ENCODE results near the gene PTPN12.

Gene PTPN12

GRCh38 chr7:77537136-77537777 lies at the start of gene PTPN12:
Gene PTPN12, plus strand, starts transcription at chr7:77537295. Its CDS starts 252 bp downstream, at chr7:77537547.
- H3K4me1 ChIP-seq (ENCODE audit: control insufficient read depth in 1 of 2, insufficient read depth in 1 of 2, low read depth in 1 of 2, low read length in 1 of 2): peaks cover 47 to 51% of the 10 kb centered on the region in 2 experiments
- H3K36me3 ChIP-seq: no peaks in the 10 kb centered on the region
- H3K27ac ChIP-seq: peak within 1 kb of the TSS; percentile 98
- no peak for TF ChIP-seq CTCF (IDR thresholded peaks at IDR 0.05)
- H3K9me3 ChIP-seq: no peaks in the 10 kb centered on the region
- H3K27me3 ChIP-seq: no peaks in the 10 kb centered on the region
- peak within 1 kb of the TSS; percentile 86 to 98 for H3K4me3 ChIP-seq (ENCODE audit: low read depth in 1 of 2, low read length in 1 of 2)

- Histone ChIP-seq H3K27ac (no peak overlapping the region), H3K4me3 (ENCODE audit: low read depth in 1 of 2, low read length in 1 of 2) (no peak overlapping the region), H3K36me3 (no peaks in the 10 kb centered on the region)
Observed at GRCh38 chr7:77488986-77489385, 48.1 kb upstream of the PTPN12 start.

GRCh38 chr7:77497079-77497478 lies 40.0 kb upstream of the PTPN12 start:
- H3K27ac ChIP-seq: no peak overlapping the region
- no peak overlapping the region for H3K4me3 ChIP-seq (ENCODE audit: low read depth in 1 of 2, low read length in 1 of 2)
- H3K9me3 ChIP-seq: no peaks in the 10 kb centered on the region
- H3K27me3 ChIP-seq: no peaks in the 10 kb centered on the region
- TF ChIP-seq CTCF (IDR thresholded peaks at IDR 0.05): no peak
- peaks cover 3 to 9% of the 10 kb centered on the region in 2 experiments for H3K4me1 ChIP-seq (ENCODE audit: control insufficient read depth in 1 of 2, insufficient read depth in 1 of 2, low read depth in 1 of 2, low read length in 1 of 2)
- H3K36me3 ChIP-seq: no peaks in the 10 kb centered on the region

More at GRCh38 chr7:77488986-77489385, 48.1 kb upstream of the PTPN12 start:
- TF ChIP-seq CTCF (IDR thresholded peaks at IDR 0.05): no peak
- H3K9me3 ChIP-seq: no peaks in the 10 kb centered on the region
- peaks cover 0 to 3% of the 10 kb centered on the region in 2 experiments for H3K4me1 ChIP-seq (ENCODE audit: control insufficient read depth in 1 of 2, insufficient read depth in 1 of 2, low read depth in 1 of 2, low read length in 1 of 2)
- no peaks in the 10 kb centered on the region for H3K27me3 ChIP-seq

GRCh38 chr7:77498659-77499379 lies 38.3 kb upstream of the PTPN12 start:
- Histone ChIP-seq H3K4me3 (ENCODE audit: low read depth in 1 of 2, low read length in 1 of 2) (no peak overlapping the region), H3K4me1 (ENCODE audit: control insufficient read depth in 1 of 2, insufficient read depth in 1 of 2, low read depth in 1 of 2, low read length in 1 of 2) (peaks cover 3 to 9% of the 10 kb centered on the region in 2 experiments), H3K27me3 (no peaks in the 10 kb centered on the region), H3K9me3 (no peaks in the 10 kb centered on the region), H3K36me3 (no peaks in the 10 kb centered on the region), H3K27ac (no peak overlapping the region)
- no peak for TF ChIP-seq CTCF (IDR thresholded peaks at IDR 0.05)

GRCh38 chr7:77501192-77501515 lies 35.9 kb upstream of the PTPN12 start:
- Histone ChIP-seq H3K4me3 (ENCODE audit: low read depth in 1 of 2, low read length in 1 of 2) (no peak overlapping the region), H3K9me3 (no peaks in the 10 kb centered on the region), H3K4me1 (ENCODE audit: control insufficient read depth in 1 of 2, insufficient read depth in 1 of 2, low read depth in 1 of 2, low read length in 1 of 2) (peaks cover 3 to 9% of the 10 kb centered on the region in 2 experiments), H3K27me3 (no peaks in the 10 kb centered on the region), H3K36me3 (no peaks in the 10 kb centered on the region), H3K27ac (no peak overlapping the region)
- no peak for TF ChIP-seq CTCF (IDR thresholded peaks at IDR 0.05)

All from neutrophil (primary cell).